ENCODE data around the gene EFNA3.
A peak's percentile ranks its signal among the peaks of the same experiment; 100 is the strongest.

EFNA3 gene

GRCh38 chr1:155068599-155068998, 10.0 kb upstream of the EFNA3 start:
- DNase-seq, result no peak

- DNase-seq, result no peak
These were observed 9.0 kb upstream of the EFNA3 start for GRCh38 chr1:155069551-155070157.

- no peak for DNase-seq
These were observed 8.4 kb upstream of the EFNA3 start for GRCh38 chr1:155070158-155070621.

GRCh38 chr1:155070721-155071569, 7.7 kb upstream of the EFNA3 start:
- peak; percentile 94 for DNase-seq

- DNase-seq, result no peak
These were observed 6.9 kb upstream of the EFNA3 start for GRCh38 chr1:155071701-155072100.

GRCh38 chr1:155072531-155073289, 5.9 kb upstream of the EFNA3 start:
- DNase-seq, result no peak

- no peak for DNase-seq
These were observed 5.0 kb upstream of the EFNA3 start for GRCh38 chr1:155073377-155074242.

GRCh38 chr1:155075535-155075934, 3.1 kb upstream of the EFNA3 start:
- no peak for DNase-seq

- DNase-seq, result no peak
These were observed 2.3 kb upstream of the EFNA3 start for GRCh38 chr1:155076371-155076770.

GRCh38 chr1:155077346-155077745, 1.3 kb upstream of the EFNA3 start:
- no peak for DNase-seq

GRCh38 chr1:155077758-155078445, 735 bp upstream of the EFNA3 start:
- no peak for DNase-seq

- DNase-seq, result no peak
These were observed 511 bp downstream of the EFNA3 start for GRCh38 chr1:155079210-155079486.

GRCh38 chr1:155079487-155080311, 1.1 kb downstream of the EFNA3 start:
- no peak for DNase-seq

GRCh38 chr1:155080312-155081228, 1.9 kb downstream of the EFNA3 start:
- DNase-seq, result peak; percentile 49

GRCh38 chr1:155081472-155082300, 3.0 kb downstream of the EFNA3 start:
- no peak for DNase-seq

- DNase-seq, result no peak
These were observed 3.8 kb downstream of the EFNA3 start for GRCh38 chr1:155082301-155083051.

- no peak for DNase-seq
These were observed 4.5 kb downstream of the EFNA3 start for GRCh38 chr1:155083052-155083541.

Data from hematopoietic multipotent progenitor cell treated with erythropoietin and hydrocortisone succinate and interleukin-3 and kit ligand, for 6 days (in vitro differentiated cells).